GM18520 (cell line): ENCODE data around the gene EXOC3L4.

ENCODE experiments used
- ATAC-seq: cut with Tn5 transposase; IDR thresholded peaks from one replicate; pipeline ENCODE4 v1.9.1; 2021; ENCODE audit not compliant: unreplicated experiment

EXOC3L4 gene

DNA sequence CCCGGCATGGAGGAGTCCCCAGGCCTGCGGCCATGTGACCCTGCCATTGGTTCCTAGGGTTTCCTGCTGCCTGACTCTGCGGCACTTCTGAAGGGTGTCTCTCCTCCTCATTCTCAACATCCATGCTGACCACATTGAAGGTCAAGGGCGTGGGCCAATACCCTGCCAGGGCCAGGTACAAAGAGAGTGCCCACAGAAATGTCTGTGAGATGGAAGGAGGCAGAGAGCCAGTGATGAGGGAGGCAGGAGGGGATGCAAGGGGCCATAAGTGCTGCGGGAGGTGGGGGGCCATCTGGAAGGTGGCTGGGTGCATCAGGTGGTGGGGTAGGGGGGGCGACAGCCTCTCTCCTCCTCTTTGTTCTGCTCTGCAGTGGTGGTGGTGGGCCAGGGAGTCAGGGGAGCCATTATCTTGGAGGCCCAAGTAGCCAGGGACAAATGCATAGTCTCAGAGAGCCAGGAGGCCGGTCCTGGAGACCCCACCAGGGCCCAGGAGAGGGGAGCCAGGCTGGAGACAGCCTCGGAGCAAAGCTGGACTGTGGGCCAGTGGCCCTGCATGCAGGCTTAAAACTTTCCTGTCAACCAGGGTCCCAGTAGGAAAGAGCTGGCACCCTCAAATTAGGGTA lies 24.2 kb upstream of the EXOC3L4 start:
- no peak for ATAC-seq

DNA sequence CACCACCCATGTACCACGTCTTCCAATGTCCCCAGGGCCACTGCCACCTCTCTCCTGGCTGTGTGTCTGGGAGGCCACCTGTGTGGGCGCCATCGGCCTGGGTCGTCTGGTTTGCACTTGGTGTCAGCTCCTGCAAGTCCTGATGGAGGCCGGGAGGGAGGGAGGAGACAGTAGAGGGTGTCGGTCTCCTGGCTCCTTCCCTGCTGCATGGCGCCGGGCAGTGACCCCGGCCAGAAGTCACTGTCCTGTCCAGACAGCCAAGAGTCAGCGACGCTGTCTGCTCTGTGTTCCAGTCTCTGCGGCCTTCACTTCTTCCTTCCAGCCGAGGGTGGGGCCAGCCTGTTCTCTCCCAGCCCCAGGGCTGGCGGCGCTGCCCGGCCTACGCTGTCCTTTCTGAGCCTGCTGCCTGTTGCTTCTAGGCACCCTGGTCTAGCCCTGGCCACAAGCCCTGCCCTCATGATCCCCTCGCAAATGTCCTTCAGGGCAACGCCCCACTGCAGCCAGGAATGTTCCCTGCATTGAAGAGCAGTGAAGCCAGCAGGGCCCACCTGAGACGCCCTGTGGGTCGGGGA lies 23.5 kb upstream of the EXOC3L4 start:
- no peak for ATAC-seq

GRCh38 chr14:103071544-103072251 lies 22.8 kb upstream of the EXOC3L4 start:
- no peak for ATAC-seq

DNA sequence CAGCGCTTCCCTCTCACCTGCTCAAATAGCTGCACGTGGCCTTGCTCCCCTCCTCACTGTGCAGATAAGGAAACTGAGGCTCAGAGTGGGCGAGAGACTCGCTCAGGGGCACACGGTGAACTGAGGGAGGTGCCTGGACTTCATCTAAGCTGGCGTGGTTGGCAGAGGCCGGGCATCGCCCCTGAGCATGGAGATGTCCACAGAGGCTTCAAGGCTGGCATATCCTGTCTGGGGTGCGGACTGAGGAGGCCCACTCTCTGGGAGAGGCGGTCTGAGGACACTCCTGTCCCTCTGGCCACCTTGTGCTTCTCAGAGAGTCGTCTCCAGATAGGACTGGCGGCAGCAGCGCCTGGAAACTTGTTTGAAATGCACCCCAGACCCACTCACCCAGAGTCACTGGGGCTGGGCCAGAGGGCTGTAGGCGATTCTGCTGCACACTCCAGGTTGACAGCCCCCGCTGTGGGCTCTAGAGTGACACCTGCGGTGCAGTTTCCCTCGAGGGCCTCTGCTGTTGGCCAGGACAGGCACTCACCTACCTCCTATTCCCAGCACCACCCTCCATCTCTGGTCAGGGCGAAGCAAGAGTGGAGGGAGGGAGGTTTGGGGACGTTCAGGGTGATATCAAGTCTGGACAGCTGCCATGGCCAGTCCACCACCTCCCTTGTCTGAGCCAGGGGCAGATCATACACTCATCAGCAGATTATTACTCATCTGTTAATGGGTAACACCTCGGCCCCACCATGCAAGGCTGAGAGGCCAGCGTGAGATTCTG lies 21.7 kb upstream of the EXOC3L4 start:
- no peak for ATAC-seq

DNA sequence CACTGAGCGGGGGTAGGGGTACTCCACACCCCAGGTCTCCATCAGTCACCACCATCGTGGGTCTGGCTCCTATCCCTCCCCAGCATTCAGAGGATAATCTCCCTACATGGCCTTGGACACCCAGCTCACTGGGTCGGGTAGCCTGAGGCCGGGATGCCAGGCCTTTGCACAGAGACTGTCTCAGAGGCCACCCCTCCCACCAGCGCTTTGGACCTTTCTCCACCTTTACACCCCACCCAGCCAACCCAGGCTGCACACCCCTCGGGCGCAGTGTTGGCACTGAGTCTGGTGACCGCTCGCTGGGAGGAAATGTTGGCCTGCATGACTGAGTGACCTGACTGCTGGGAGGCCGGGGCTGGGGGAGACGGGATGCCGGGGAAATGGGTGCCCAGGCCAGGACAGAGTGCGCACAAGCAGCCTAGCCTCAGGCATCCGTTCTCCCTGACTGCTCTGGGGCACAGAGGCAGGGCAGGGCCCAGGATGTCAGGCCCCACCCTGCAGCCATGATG lies 21.1 kb upstream of the EXOC3L4 start:
- ATAC-seq, result no peak

- ATAC-seq, result no peak
Observed at GRCh38 chr14:103073876-103074728, 20.4 kb upstream of the EXOC3L4 start.

GRCh38 chr14:103074729-103075367 lies 19.7 kb upstream of the EXOC3L4 start:
- no peak for ATAC-seq

- ATAC-seq, result no peak
Observed at GRCh38 chr14:103078420-103078749, 16.1 kb upstream of the EXOC3L4 start.

GRCh38 chr14:103078860-103079587 lies 15.5 kb upstream of the EXOC3L4 start:
- no peak for ATAC-seq

DNA sequence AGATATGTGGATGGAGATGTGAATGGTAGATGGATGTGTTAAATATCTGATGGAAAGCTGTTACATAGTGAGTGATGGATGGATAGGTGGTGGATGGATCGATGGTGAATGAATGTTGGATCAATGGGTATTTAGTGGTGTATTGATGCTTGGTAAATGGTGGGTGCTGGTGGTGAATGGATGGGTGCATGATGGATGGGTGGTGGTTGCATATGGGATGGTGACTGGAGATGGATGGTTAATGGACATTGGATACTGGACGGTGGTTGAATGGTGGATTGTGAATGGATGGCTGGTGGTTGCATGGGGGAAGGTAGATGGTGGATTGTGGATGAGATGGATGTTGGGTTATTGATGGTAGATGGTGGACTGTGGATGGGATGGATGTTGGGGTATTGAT lies 12.6 kb upstream of the EXOC3L4 start:
- no peak for ATAC-seq

GRCh38 chr14:103084021-103084919 lies 10.3 kb upstream of the EXOC3L4 start, which contains the start of gene LBHD2:
Gene LBHD2, plus strand, starts transcription at chr14:103084210. Its CDS starts 1,803 bp downstream, at chr14:103086013.
- no peak for ATAC-seq

DNA sequence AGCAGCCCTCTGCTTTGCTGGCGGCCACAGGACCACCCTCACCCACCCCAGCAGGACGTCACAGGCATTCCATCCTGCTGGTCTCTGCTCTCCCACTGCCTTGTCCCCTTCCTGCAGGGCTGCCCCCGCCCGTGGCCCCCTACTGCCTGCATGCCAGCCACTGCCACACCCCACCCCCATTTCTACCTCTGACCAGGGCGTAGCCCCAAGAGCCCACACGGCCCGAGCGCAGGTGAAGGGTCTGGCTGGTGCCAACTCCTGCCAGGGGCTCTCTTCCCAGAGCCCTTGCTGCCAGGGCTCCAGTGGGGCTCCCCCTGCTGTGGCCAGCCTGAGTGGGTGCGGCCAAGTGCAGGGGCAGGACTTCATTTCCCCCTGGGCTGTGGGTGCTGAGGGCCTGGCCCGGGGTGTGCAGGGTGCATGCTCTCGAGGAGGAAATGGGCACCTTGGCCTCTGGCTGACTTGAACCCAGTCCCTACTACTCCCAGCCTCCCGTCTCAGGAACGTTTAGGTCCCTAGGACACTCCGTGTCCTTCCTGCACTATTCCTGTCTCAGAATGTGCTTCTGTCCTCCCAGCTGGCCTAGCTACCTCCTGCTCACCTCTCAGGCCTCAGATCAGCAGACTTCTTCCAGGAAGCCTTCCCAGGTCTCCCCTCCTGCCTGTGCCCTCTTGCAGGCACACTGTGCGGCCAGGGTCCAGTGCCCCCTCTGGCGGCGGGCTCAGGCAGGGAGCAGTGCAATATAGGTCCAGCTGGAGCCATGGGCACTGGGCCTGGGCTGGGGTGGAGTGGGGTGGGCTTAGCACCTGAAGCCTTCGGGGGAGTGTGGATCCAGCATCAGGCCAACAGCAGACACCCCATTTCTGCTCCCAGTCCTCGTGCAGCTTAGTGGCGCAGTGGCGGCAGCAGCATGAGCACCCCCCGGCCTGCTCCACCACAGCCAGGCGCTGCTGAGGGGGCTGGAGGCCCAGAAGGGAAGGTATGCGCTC lies 9.1 kb upstream of the EXOC3L4 start:
- no peak for ATAC-seq

DNA sequence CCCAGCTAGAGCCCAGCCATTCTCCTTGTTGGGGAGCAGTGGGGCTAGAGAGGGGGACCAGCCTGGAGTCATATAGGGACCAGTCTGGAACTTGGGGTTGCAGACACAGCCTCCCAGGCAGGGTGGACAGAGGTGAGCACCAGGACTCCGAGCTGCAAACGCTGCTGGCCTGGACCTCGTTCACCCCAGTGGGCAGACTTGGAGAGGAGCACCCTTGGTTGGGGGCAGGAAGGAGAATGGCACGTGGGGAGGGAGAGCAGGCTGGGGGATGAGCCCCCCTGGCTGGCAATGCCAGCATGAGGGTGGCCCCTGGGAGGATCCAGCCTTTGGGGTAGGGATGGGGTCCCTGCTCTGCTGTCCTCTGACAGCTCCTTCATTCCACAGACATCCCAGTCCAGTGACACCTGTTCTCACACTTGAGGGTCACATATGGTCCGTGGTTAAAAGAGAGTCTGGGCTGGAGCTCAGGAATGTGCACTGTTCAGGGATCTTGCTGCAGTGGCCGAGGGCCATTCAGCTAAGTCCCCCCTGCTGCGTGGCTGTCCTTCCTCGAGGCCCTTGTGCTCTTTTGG lies 7.7 kb upstream of the EXOC3L4 start:
- ATAC-seq, result no peak

DNA sequence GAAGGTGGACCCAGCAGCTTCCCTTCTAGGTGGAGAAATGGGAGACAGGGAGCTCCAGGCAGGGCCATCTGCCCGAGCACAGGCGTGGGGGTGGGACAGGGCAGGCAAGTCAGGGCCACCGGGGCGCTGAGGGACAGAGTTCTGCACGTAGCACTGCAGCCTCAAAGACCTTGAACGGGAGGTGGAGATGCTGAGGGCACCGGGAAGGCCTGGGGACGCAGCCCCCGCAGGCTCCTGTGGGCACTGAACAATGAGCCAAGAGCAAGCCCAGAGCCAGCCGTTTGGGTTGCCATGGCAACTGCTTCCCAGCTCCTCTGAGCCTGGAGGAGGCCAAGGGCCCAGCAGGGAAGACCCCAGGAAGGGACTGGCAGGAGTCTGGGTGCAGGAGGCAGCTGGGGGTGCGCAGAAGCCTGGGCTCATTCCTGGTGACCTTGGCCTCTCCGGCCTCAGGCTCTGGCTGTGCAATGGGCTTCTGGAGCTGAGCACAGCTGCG lies 7.1 kb upstream of the EXOC3L4 start:
- ATAC-seq, result no peak

DNA sequence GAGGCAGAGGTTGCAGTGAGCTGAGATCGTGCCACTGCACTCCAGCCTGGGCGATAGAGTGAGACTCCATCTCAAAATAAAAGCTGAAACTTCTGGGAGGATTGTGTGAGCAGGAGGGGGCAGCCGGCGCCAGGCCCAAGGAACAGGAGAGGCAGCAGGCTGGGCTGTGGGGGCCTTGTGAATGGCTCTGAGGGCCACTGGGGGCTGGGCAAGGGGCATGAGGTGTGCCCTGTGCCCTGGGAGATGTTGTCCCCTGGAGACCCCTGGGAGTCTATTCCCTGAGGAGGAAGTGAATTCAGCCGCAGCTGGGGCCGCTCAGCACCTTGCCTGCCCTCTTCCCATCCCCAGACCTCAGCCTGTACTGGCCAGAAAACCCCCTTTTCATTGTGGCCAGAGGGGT lies 5.6 kb upstream of the EXOC3L4 start:
- no peak for ATAC-seq

- ATAC-seq, result no peak
Observed at GRCh38 chr14:103089386-103090335, 4.9 kb upstream of the EXOC3L4 start.
